ENCODE results near the gene IQCE. TPM values are rescaled to one million over a fixed set of nuclear protein-coding genes. Genes with fewer than 3 reads are reported as not detected.
A peak's percentile ranks its signal among the peaks of the same experiment; 100 is the strongest.

Gene IQCE
- total RNA-seq, 1 experiment from 2014 or later, result 16.7 TPM

DNA sequence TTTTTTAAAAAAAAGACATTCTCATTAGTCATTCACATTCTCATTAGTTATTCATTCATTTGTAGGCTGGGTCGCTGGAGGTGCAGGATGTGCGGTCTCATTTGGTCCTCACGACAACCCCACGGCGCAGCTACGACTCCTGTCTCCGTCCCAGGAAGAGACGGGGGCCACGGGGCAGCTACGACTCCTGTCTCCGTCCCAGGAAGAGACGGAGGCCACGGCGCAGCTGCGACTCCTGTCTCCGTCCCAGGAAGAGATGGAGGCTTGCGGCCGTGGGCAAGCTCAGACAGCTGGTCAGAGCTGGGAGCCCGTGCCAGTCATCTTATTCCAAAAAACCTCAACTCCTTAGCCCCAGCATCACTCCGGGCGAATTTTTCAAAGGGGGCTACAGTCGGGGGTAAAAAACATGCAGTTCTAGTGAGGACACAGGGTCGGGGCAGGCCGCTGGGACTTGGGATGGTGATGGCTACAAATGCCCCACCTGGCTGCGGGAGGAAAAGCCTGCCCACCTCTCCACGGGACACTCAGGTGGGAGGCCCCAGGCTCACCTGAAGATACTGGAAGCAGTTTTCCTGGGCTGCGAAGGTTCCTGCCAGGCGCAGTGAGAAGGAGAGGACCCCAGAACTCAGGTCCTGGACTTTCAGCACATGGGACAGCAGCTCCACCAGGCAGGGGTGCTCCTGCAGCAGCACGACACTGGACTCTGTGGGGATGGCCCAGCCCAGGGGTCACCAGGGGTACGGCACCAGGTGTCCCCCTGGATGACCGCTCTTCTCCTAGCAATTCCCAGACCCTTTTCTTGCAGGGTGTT is 11.8 kb upstream of the IQCE start:
- H3K9me3 Mint-ChIP-seq (ENCODE audit: unreplicated experiment), result no peaks in the 10 kb centered on the region
- intact Hi-C loops (cut with micrococcal nuclease), result no loop called here
- CTCF ChIA-PET, result no interaction called here

GRCh38 chr7:2551418-2551817 is 7.4 kb upstream of the IQCE start:
- H3K9me3 Mint-ChIP-seq (ENCODE audit: unreplicated experiment), result no peaks in the 10 kb centered on the region
- no peak for TF ChIP-seq CTCF (IDR thresholded peaks at IDR 0.05; ENCODE audit: unreplicated experiment)
- no peaks in the 10 kb centered on the region for H3K4me1 Mint-ChIP-seq (ENCODE audit: insufficient read depth, unreplicated experiment)
- no peak for DNase-seq (ENCODE audit: unreplicated experiment)
- BruUV-seq (replicated peaks), result no TSS peak
- H3K4me3 Mint-ChIP-seq (ENCODE audit: unreplicated experiment), result no peak overlapping the region
- peaks cover 72% of the 10 kb centered on the region for H3K36me3 Mint-ChIP-seq (ENCODE audit: insufficient read depth, unreplicated experiment)
- no peaks in the 10 kb centered on the region for H3K27me3 Mint-ChIP-seq (ENCODE audit: insufficient read depth, unreplicated experiment)
- ChIA-PET POLR2A (interaction anchor here (1.3 kb wide), 1 partner anchor 12 kb away, joined by 5 read pairs; no protein-coding TSS in a partner anchor), CTCF (interaction anchor here (0.7 kb wide), 1 partner anchor 39 kb away, joined by 4 read pairs; no protein-coding TSS in a partner anchor)
- H3K27ac Mint-ChIP-seq (ENCODE audit: low read depth, unreplicated experiment), result no peak overlapping the region
- intact Hi-C loops (cut with micrococcal nuclease), result no loop called here

More for the DNA sequence above, 11.8 kb upstream of the IQCE start:
- Mint-ChIP-seq H3K27ac (ENCODE audit: low read depth, unreplicated experiment) (no peak overlapping the region), H3K4me3 (ENCODE audit: unreplicated experiment) (no peak overlapping the region), H3K27me3 (ENCODE audit: insufficient read depth, unreplicated experiment) (no peaks in the 10 kb centered on the region), H3K36me3 (ENCODE audit: insufficient read depth, unreplicated experiment) (peaks cover 82% of the 10 kb centered on the region), H3K4me1 (ENCODE audit: insufficient read depth, unreplicated experiment) (no peaks in the 10 kb centered on the region)
- BruUV-seq (replicated peaks), result no TSS peak
- no peak for DNase-seq (ENCODE audit: unreplicated experiment)
- POLR2A ChIA-PET, result interaction anchor here (0.7 kb wide), 1 partner anchor 419 kb away, joined by 4 read pairs; no protein-coding TSS in a partner anchor
- no peak for TF ChIP-seq CTCF (IDR thresholded peaks at IDR 0.05; ENCODE audit: unreplicated experiment)

- H3K36me3 Mint-ChIP-seq (ENCODE audit: insufficient read depth, unreplicated experiment), result peaks cover 56% of the 10 kb centered on the region
Observed at GRCh38 chr7:2553108-2553507, 5.7 kb upstream of the IQCE start.

More at GRCh38 chr7:2553108-2553507, 5.7 kb upstream of the IQCE start:
- CTCF ChIA-PET, result interaction anchor here (0.6 to 1.0 kb wide), 2 partner anchors 9 to 103 kb away, joined by 3 read pairs; no protein-coding TSS in a partner anchor
- Mint-ChIP-seq H3K4me3 (ENCODE audit: unreplicated experiment) (no peak overlapping the region), H3K27me3 (ENCODE audit: insufficient read depth, unreplicated experiment) (no peaks in the 10 kb centered on the region), H3K4me1 (ENCODE audit: insufficient read depth, unreplicated experiment) (peaks cover 1% of the 10 kb centered on the region), H3K27ac (ENCODE audit: low read depth, unreplicated experiment) (peak overlapping the region; percentile 94), H3K9me3 (ENCODE audit: unreplicated experiment) (no peaks in the 10 kb centered on the region)
- POLR2A ChIA-PET, result interaction anchor here (0.6 to 1.8 kb wide), 3 partner anchors 18 to 1736 kb away, joined by 3 to 5 read pairs (median 4); no protein-coding TSS in a partner anchor
- intact Hi-C loops (cut with micrococcal nuclease), result no loop called here
- BruUV-seq (replicated peaks), result no TSS peak
- TF ChIP-seq CTCF (IDR thresholded peaks at IDR 0.05; ENCODE audit: unreplicated experiment), result no peak
- no peak for DNase-seq (ENCODE audit: unreplicated experiment)
